Measurements from ENCODE around the gene KISS1. TPM values are rescaled to one million over a fixed set of nuclear protein-coding genes. Genes with fewer than 3 reads are reported as not detected.
"Not testable (repeated sequence)": the region's sequence is repeated elsewhere in the genome, so short reads cannot be mapped to it uniquely, and the experiment has no call there.

KISS1 gene
- total RNA-seq, 1 experiment from 2014 or later = not detected

DNA sequence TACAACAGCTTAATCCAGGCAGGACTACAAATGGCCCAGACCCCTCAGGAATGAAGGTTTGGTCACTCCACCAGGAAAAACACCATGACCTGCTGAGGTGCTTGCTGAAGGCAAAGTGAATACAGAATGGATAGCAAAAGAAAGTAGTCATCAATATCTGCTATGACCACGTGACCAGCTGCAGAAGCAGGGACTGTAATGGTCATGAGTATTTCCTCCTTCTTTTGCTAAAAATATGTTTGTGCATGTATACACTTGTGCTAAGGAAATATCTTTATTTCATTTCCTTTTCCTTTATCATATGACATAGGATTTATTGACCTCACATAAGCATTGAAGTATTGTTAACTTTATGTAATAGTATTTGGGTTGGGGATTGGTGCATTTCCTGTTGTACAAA is 43.9 kb upstream of the KISS1 start:
- no peaks in the 10 kb centered on the region for H3K9me3 ChIP-seq (ENCODE audit: control insufficient read depth, insufficient read depth, low read depth, low read length)
- in situ Hi-C loops (cut with HindIII; ENCODE audit: low pct_unique_long_range_greater_than_20kb, low sequenced_read_pairs) (no loop called here), intact Hi-C loops (cut with micrococcal nuclease; ENCODE audit: unreplicated experiment) (no loop called here)
- BruUV-seq (replicated peaks) = no TSS peak
- ChIA-PET CTCF (no interaction called here), POLR2A (no interaction called here)
- H3K4me3 ChIP-seq (ENCODE audit: low read depth in 2 of 2, low read length in 2 of 2) = no peak overlapping the region
- no peak for DNase-seq (ENCODE audit: low read depth, low spot score)
- ATAC-seq = no peak
- TF ChIP-seq POLR2AphosphoS5 (IDR thresholded peaks at IDR 0.05; ENCODE audit: low read depth, low read length) (no peak), TCF7L2 (IDR thresholded peaks at IDR 0.05; ENCODE audit: low read depth, low read length) (no peak), SIN3A (IDR thresholded peaks at IDR 0.05; ENCODE audit: borderline replicate concordance, insufficient read depth, low read depth, low read length) (no peak)
- TF ChIP-seq, protein P1, sequence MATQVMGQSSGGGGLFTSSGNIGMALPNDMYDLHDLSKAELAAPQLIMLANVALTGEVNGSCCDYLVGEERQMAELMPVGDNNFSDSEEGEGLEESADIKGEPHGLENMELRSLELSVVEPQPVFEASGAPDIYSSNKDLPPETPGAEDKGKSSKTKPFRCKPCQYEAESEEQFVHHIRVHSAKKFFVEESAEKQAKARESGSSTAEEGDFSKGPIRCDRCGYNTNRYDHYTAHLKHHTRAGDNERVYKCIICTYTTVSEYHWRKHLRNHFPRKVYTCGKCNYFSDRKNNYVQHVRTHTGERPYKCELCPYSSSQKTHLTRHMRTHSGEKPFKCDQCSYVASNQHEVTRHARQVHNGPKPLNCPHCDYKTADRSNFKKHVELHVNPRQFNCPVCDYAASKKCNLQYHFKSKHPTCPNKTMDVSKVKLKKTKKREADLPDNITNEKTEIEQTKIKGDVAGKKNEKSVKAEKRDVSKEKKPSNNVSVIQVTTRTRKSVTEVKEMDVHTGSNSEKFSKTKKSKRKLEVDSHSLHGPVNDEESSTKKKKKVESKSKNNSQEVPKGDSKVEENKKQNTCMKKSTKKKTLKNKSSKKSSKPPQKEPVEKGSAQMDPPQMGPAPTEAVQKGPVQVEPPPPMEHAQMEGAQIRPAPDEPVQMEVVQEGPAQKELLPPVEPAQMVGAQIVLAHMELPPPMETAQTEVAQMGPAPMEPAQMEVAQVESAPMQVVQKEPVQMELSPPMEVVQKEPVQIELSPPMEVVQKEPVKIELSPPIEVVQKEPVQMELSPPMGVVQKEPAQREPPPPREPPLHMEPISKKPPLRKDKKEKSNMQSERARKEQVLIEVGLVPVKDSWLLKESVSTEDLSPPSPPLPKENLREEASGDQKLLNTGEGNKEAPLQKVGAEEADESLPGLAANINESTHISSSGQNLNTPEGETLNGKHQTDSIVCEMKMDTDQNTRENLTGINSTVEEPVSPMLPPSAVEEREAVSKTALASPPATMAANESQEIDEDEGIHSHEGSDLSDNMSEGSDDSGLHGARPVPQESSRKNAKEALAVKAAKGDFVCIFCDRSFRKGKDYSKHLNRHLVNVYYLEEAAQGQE (IDR thresholded peaks at IDR 0.05; ENCODE audit: insufficient read depth in 1 of 2, low read depth in 2 of 2, low read length in 1 of 2) = no peak
- TF ChIP-seq, protein P2, sequence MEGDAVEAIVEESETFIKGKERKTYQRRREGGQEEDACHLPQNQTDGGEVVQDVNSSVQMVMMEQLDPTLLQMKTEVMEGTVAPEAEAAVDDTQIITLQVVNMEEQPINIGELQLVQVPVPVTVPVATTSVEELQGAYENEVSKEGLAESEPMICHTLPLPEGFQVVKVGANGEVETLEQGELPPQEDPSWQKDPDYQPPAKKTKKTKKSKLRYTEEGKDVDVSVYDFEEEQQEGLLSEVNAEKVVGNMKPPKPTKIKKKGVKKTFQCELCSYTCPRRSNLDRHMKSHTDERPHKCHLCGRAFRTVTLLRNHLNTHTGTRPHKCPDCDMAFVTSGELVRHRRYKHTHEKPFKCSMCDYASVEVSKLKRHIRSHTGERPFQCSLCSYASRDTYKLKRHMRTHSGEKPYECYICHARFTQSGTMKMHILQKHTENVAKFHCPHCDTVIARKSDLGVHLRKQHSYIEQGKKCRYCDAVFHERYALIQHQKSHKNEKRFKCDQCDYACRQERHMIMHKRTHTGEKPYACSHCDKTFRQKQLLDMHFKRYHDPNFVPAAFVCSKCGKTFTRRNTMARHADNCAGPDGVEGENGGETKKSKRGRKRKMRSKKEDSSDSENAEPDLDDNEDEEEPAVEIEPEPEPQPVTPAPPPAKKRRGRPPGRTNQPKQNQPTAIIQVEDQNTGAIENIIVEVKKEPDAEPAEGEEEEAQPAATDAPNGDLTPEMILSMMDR (IDR thresholded peaks at IDR 0.05) = no peak
- H3K27me3 ChIP-seq (ENCODE audit: control insufficient read depth, insufficient read depth, low read length) = no peaks in the 10 kb centered on the region
- no peaks in the 10 kb centered on the region for H3K36me3 ChIP-seq (ENCODE audit: control insufficient read depth, insufficient read depth, low read length)
- no peaks in the 10 kb centered on the region for H3K4me1 ChIP-seq (ENCODE audit: control insufficient read depth, insufficient read depth, low read length)
- H3K27ac ChIP-seq (ENCODE audit: low read length) = no peak overlapping the region

DNA sequence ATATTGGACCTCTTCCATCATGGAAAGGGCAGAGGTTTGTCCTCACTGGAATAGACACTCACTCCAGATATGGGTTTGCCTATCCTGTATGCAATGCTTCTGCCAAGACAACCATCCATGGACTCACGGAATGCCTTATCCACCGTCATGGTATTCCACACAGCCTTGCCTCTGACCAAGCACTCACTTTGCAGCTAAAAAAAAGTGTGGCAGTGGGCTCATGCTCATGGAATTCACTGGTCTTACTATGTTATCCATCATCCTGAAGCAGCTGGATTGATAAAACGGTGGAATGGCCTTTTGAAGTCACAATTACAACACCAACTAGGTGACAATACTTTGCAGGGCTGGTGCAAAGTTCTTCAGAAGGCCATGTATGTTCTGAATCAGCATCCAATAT is 43.1 kb upstream of the KISS1 start:
- H3K27me3 ChIP-seq (ENCODE audit: control insufficient read depth, insufficient read depth, low read length); H3K9me3 ChIP-seq (ENCODE audit: control insufficient read depth, insufficient read depth, low read depth, low read length); DNase-seq (ENCODE audit: low read depth, low spot score); H3K4me1 ChIP-seq (ENCODE audit: control insufficient read depth, insufficient read depth, low read length); intact Hi-C loops (cut with micrococcal nuclease; ENCODE audit: unreplicated experiment); BruUV-seq (replicated peaks); POLR2A ChIA-PET; H3K4me3 ChIP-seq (ENCODE audit: low read depth in 2 of 2, low read length in 2 of 2); H3K36me3 ChIP-seq (ENCODE audit: control insufficient read depth, insufficient read depth, low read length); H3K27ac ChIP-seq (ENCODE audit: low read length); CTCF ChIA-PET; in situ Hi-C loops (cut with HindIII; ENCODE audit: low pct_unique_long_range_greater_than_20kb, low sequenced_read_pairs); ATAC-seq: not testable (repeated sequence)

DNA sequence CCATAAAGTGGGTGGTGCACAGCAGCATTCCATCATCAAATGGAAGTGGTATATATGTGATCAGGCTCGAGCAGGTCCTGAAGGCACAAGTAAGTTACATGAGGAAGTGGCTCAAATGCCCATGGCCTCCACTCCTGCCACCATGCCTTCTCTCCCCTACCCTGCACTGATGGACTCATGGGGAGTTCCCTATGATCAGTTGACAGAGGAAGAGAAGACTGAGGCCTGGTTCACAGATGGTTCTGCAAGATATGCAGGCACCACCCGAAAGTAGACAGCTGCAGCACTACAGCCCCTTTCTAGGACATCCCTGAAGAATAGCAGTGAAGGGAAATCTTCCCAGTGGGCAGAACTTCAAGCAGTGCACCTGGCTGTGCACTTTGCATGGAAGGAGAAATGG is 42.2 kb upstream of the KISS1 start:
- ATAC-seq; H3K27ac ChIP-seq (ENCODE audit: low read length); POLR2A ChIA-PET; CTCF ChIA-PET; DNase-seq (ENCODE audit: low read depth, low spot score); intact Hi-C loops (cut with micrococcal nuclease; ENCODE audit: unreplicated experiment); H3K36me3 ChIP-seq (ENCODE audit: control insufficient read depth, insufficient read depth, low read length); H3K4me3 ChIP-seq (ENCODE audit: low read depth in 2 of 2, low read length in 2 of 2); H3K27me3 ChIP-seq (ENCODE audit: control insufficient read depth, insufficient read depth, low read length); H3K9me3 ChIP-seq (ENCODE audit: control insufficient read depth, insufficient read depth, low read depth, low read length); BruUV-seq (replicated peaks); in situ Hi-C loops (cut with HindIII; ENCODE audit: low pct_unique_long_range_greater_than_20kb, low sequenced_read_pairs); H3K4me1 ChIP-seq (ENCODE audit: control insufficient read depth, insufficient read depth, low read length): not testable (repeated sequence)

DNA sequence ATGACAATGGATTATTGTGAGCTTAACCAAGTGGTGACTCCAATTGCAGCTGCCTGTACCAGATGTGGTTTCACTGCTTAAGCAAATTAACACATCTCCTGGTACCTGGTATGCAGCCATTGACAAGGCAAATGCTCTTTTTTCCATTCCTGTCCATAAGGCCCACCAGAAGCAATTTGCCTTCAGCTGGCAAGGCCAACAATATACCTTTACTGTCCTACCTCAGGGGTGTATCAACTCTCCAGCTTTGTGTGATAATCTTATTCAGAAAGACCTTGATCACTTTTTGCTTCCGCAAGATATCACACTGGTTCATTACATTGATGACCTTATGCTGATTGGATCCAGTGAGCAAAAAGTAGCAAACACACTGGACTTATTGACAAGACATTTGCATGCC is 41.2 kb upstream of the KISS1 start:
- intact Hi-C loops (cut with micrococcal nuclease; ENCODE audit: unreplicated experiment); POLR2A ChIA-PET; DNase-seq (ENCODE audit: low read depth, low spot score); in situ Hi-C loops (cut with HindIII; ENCODE audit: low pct_unique_long_range_greater_than_20kb, low sequenced_read_pairs); H3K9me3 ChIP-seq (ENCODE audit: control insufficient read depth, insufficient read depth, low read depth, low read length); H3K27me3 ChIP-seq (ENCODE audit: control insufficient read depth, insufficient read depth, low read length); CTCF ChIA-PET; H3K27ac ChIP-seq (ENCODE audit: low read length); H3K36me3 ChIP-seq (ENCODE audit: control insufficient read depth, insufficient read depth, low read length); ATAC-seq; H3K4me3 ChIP-seq (ENCODE audit: low read depth in 2 of 2, low read length in 2 of 2); H3K4me1 ChIP-seq (ENCODE audit: control insufficient read depth, insufficient read depth, low read length); BruUV-seq (replicated peaks): not testable (repeated sequence)

Measured in Panc1 (cell line).